Measurements from ENCODE around the gene ADIPOQ. TPM values are rescaled to one million over a fixed set of nuclear protein-coding genes. Genes with fewer than 3 reads are reported as not detected.
"Not testable (repeated sequence)": the region's sequence is repeated elsewhere in the genome, so short reads cannot be mapped to it uniquely, and the experiment has no call there.

The ADIPOQ gene
- 1.4 TPM for total RNA-seq
- polyA plus RNA-seq = 18.7 TPM

DNA sequence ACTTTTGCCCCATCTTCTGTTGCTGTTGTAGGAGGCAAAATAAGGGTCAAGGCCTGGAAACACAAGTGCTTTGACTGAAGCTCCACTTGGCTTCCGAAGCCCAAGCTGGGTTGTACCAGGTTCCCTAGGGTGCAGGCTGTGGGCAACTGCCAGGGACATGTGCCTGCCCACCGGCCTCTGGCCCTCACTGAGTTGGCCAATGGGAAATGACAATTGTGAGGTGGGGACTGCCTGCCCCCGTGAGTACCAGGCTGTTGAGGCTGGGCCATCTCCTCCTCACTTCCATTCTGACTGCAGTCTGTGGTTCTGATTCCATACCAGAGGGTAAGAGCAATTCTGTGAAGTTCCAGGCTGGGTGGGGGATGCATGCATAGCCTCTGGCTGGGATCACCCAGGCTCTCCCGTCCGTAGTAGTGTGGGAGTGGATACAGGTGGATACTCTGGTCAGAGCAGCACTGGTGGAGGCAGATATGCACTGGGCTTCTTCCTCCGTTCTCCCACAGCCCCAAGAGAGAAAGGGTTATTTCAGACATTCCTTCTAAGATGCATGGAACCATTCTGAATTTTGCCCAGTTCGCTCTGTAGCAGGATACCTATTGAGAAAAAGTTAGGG is at the start of gene ADIPOQ:
Gene ADIPOQ, plus strand, starts transcription at position 285 of the 613 bp plus-strand sequence. CDS start 10,349 bp downstream, outside the sequence.
- no peaks in the 10 kb centered on the region for H3K36me3 ChIP-seq (ENCODE audit: insufficient read depth)
- H3K27ac ChIP-seq (ENCODE audit: low read depth) = no peak within 1 kb of the TSS
- H3K4me1 ChIP-seq (ENCODE audit: insufficient read depth) = no peaks in the 10 kb centered on the region
- 85% methylated on average over 7 of the region's 7 CpGs for WGBS
- no peak within 1 kb of the TSS for H3K4me3 ChIP-seq (ENCODE audit: low read depth, low read length)
- no peak for DNase-seq (ENCODE audit: extremely low spot score)

DNA sequence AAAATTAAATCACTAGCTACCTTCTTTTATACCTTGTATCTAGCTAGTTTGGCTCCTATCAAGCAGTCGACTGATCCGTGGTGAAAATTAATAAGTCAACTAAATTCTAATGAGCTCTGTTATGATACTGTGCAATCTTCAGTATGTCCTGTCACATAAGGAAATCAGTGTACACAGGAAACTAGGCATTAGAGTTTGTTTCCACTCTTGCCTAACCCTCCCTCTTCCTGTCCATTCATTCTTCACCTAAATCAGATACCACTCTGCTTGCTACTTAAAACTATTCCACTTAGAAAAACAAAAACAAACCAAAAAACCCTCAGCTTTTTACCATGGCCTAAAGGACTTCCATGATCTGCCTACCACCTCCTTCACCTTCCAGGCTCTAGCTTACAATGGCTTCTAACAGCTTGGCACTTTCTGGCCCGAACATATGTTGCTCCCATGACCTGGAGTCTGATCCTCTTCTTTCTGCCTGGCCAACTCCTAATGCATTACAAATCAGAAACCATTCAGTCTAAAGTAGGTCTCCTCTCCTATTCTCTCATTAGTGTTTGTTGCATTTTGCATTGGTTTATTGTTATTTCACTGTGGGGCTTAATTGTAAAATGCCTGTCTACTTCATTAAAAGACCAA is 44.2 kb upstream of the ADIPOQ start:
- no peak for DNase-seq (ENCODE audit: extremely low spot score)
- H3K4me1 ChIP-seq (ENCODE audit: insufficient read depth) = no peaks in the 10 kb centered on the region
- WGBS = 89% methylated on average over 3 of the region's 3 CpGs
- no peak overlapping the region for H3K27ac ChIP-seq (ENCODE audit: low read depth)
- H3K4me3 ChIP-seq (ENCODE audit: low read depth, low read length) = no peak overlapping the region
- peaks cover 2% of the 10 kb centered on the region for H3K36me3 ChIP-seq (ENCODE audit: insufficient read depth)

DNA sequence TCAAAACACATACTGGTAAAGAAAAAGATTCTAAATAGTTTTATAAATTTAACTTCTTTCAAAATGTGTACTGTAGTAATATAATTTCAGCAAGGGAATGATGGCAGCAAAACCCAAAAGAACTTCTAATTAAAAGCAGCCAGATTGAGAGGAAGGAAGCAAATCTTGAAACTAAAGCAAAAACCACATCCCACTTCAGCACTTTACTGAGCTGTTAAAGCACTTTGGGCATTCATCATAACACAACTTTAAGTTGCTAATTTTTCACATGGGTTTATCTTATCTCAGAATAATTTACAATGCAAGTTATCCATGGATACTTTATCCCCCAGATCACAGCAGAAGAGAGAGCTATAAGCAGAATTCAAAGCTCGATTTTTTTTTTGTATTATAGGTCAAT is 42.2 kb upstream of the ADIPOQ start:
- H3K4me3 ChIP-seq (ENCODE audit: low read depth, low read length) = no peak overlapping the region
- 85% methylated on average over 1 of the region's 1 CpG for WGBS
- no peak for DNase-seq (ENCODE audit: extremely low spot score)
- no peaks in the 10 kb centered on the region for H3K4me1 ChIP-seq (ENCODE audit: insufficient read depth)
- H3K36me3 ChIP-seq (ENCODE audit: insufficient read depth) = no peaks in the 10 kb centered on the region
- no peak overlapping the region for H3K27ac ChIP-seq (ENCODE audit: low read depth)

- 89% methylated on average over 3 of the region's 3 CpGs for WGBS
- no peaks in the 10 kb centered on the region for H3K4me1 ChIP-seq (ENCODE audit: insufficient read depth)
- DNase-seq (ENCODE audit: extremely low spot score) = no peak
- H3K4me3 ChIP-seq (ENCODE audit: low read depth, low read length) = no peak overlapping the region
- H3K36me3 ChIP-seq (ENCODE audit: insufficient read depth) = no peaks in the 10 kb centered on the region
- H3K27ac ChIP-seq (ENCODE audit: low read depth) = no peak overlapping the region
Observed at GRCh38 chr3:186802701-186803100, 39.8 kb upstream of the ADIPOQ start.

DNA sequence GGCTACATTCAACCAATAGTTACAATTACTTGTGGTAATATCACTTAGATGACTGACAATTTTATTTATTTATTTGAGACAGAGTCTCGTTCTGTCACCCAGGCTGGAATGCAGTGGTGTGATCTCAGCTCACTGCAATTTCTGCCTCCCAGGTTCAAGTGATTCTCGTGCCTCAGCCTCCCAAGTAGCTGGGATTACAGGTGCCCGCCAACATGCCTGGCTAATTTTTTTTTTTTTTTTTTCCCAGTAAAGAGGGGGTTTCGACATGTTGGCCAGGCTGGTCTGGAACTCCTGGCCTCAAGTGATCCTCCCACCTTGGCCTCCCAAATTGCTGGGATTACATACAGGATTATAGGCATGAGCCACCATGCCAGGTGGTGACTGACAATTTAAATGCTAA is 39.1 kb upstream of the ADIPOQ start:
- not testable (repeated sequence) for H3K4me1 ChIP-seq (ENCODE audit: insufficient read depth); H3K27ac ChIP-seq (ENCODE audit: low read depth); H3K36me3 ChIP-seq (ENCODE audit: insufficient read depth); DNase-seq (ENCODE audit: extremely low spot score); H3K4me3 ChIP-seq (ENCODE audit: low read depth, low read length)
- WGBS = 90% methylated on average over 4 of the region's 4 CpGs

GRCh38 chr3:186806089-186807055 is 36.1 kb upstream of the ADIPOQ start, which contains the start of gene RFC4:
TSS of gene RFC4 (minus strand) at chr3:186806482. CDS start at chr3:186804713, 1,769 bp downstream.
- peak within 1 kb of the TSS; percentile 89 for H3K4me3 ChIP-seq (ENCODE audit: low read depth, low read length)
- under 1% methylated on average over 70 of the region's 70 CpGs for WGBS
- no peaks in the 10 kb centered on the region for H3K36me3 ChIP-seq (ENCODE audit: insufficient read depth)
- DNase-seq (ENCODE audit: extremely low spot score) = peak; percentile 66
- peak within 1 kb of the TSS; percentile 72 for H3K27ac ChIP-seq (ENCODE audit: low read depth)
- no peaks in the 10 kb centered on the region for H3K4me1 ChIP-seq (ENCODE audit: insufficient read depth)

- H3K27ac ChIP-seq (ENCODE audit: low read depth) = no peak overlapping the region
Observed at GRCh38 chr3:186807231-186807630, 35.3 kb upstream of the ADIPOQ start.

DNA sequence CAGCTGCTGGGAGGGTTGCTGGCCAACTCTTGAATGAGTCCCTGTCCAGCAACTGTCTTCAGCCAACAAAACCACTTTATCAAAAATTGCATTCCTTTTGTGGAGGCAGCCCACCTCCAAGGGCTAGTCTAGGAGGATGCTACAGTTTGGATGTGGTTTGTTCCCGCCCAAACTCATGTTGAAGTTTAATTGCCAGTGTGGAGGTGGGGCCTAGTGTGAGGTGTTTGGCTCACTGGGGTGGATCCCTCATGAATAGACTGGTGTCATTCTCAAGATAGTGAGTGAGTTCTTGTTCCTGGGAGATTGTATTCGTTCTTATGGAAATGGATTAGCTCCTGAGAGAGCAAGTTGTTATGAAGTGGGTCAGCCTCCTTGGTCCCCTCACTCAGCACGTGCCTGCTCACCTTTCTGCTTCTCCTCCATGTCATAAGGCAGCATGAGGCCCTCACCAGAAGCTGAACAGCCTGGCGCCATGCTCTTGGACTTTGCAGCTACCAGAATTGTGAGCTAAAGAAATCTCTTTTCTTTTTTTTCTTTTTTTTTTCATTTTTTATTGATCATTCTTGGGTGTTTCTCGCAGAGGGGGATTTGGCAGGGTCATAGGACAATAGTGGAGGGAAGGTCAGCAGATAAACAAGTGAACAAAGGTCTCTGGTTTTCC is 32.0 kb upstream of the ADIPOQ start:
- 84% methylated on average over 5 of the region's 5 CpGs for WGBS

More at GRCh38 chr3:186807231-186807630, 35.3 kb upstream of the ADIPOQ start:
- Histone ChIP-seq H3K4me3 (ENCODE audit: low read depth, low read length) (no peak overlapping the region), H3K4me1 (ENCODE audit: insufficient read depth) (no peaks in the 10 kb centered on the region), H3K36me3 (ENCODE audit: insufficient read depth) (no peaks in the 10 kb centered on the region)
- 40% methylated on average over 5 of the region's 5 CpGs for whole genome bisulfite sequencing
- no peak for DNase-seq (ENCODE audit: extremely low spot score)

GRCh38 chr3:186811313-186811712 is 31.2 kb upstream of the ADIPOQ start:
- H3K36me3 ChIP-seq (ENCODE audit: insufficient read depth); H3K4me1 ChIP-seq (ENCODE audit: insufficient read depth); H3K4me3 ChIP-seq (ENCODE audit: low read depth, low read length); H3K27ac ChIP-seq (ENCODE audit: low read depth); DNase-seq (ENCODE audit: extremely low spot score): not testable (repeated sequence)
- WGBS = 94% methylated on average over 15 of the region's 29 CpGs

More for the DNA sequence above, 32.0 kb upstream of the ADIPOQ start:
- no peak for DNase-seq (ENCODE audit: extremely low spot score)
- Histone ChIP-seq H3K4me3 (ENCODE audit: low read depth, low read length) (no peak overlapping the region), H3K27ac (ENCODE audit: low read depth) (no peak overlapping the region), H3K36me3 (ENCODE audit: insufficient read depth) (no peaks in the 10 kb centered on the region), H3K4me1 (ENCODE audit: insufficient read depth) (no peaks in the 10 kb centered on the region)

- 80% methylated on average over 4 of the region's 4 CpGs for WGBS
- DNase-seq (ENCODE audit: extremely low spot score) = no peak
- Histone ChIP-seq H3K4me1 (ENCODE audit: insufficient read depth) (no peaks in the 10 kb centered on the region), H3K36me3 (ENCODE audit: insufficient read depth) (no peaks in the 10 kb centered on the region), H3K4me3 (ENCODE audit: low read depth, low read length) (no peak overlapping the region), H3K27ac (ENCODE audit: low read depth) (no peak overlapping the region)
Observed at GRCh38 chr3:186814100-186814499, 28.4 kb upstream of the ADIPOQ start.

DNA sequence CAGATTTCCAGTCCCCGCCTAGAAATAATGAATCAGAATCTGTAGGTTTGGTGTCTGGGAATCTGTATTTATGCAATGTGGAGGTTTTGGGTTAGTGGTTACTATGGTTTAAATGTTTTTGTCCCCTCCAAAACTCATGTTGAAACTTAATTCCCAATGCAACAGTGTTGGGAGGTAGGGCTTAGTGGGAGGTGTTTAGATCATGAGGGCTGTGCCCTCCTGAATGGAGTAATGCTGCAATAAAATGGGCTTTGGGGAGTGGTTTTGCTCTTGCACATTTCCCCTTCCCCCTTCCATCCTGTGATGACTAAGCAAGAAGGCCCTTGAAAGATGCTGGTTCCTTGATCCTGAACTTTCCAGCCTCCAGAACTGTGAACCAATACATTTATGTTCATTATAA is 27.1 kb upstream of the ADIPOQ start:
- H3K36me3 ChIP-seq (ENCODE audit: insufficient read depth) = no peaks in the 10 kb centered on the region
- no peak for DNase-seq (ENCODE audit: extremely low spot score)
- no peak overlapping the region for H3K27ac ChIP-seq (ENCODE audit: low read depth)
- no peaks in the 10 kb centered on the region for H3K4me1 ChIP-seq (ENCODE audit: insufficient read depth)
- 96% methylated on average over 1 of the region's 1 CpG for WGBS
- no peak overlapping the region for H3K4me3 ChIP-seq (ENCODE audit: low read depth, low read length)

DNA sequence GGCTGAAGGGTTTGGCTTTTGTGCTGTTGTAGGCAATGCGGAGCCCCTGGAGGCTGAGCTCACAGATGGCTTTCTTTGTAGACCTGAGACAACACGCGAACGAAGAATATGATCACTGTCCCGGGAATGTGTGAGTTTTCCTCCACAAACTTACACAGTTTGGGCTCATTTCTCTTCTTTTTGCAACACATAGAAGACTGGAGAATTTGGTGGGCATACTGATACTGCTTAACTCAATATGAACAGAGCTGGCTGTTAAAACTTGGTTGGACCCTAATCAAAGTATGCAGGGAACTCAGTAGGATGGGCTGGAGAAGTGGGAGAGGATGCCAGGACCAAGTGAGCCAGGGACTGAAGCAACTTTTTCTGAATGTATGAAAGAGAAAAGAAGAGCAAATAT is 24.0 kb upstream of the ADIPOQ start:
- Histone ChIP-seq H3K27ac (ENCODE audit: low read depth) (no peak overlapping the region), H3K4me1 (ENCODE audit: insufficient read depth) (no peaks in the 10 kb centered on the region), H3K4me3 (ENCODE audit: low read depth, low read length) (no peak overlapping the region), H3K36me3 (ENCODE audit: insufficient read depth) (no peaks in the 10 kb centered on the region)
- no peak for DNase-seq (ENCODE audit: extremely low spot score)
- WGBS = 89% methylated on average over 5 of the region's 5 CpGs

DNA sequence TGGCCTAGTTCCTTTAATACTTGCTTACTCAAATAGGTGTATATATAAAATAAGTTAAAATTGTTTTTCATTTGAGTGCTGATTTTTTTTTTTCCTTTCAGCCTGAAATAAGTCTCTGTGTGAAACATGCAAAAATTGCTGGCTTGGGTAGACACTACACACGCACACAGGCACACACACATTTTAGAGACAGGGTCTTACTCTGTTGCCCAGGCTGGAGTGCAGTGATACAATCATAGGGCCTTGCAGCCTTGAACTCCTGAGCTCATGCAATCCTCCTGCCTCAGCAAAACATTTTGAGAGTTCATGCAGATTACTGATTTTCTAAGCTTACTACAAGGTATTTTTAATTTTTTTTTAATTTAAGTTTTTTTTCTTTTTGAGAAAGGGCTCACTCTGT is 23.6 kb upstream of the ADIPOQ start:
- Histone ChIP-seq H3K27ac (ENCODE audit: low read depth) (no peak overlapping the region), H3K36me3 (ENCODE audit: insufficient read depth) (no peaks in the 10 kb centered on the region), H3K4me3 (ENCODE audit: low read depth, low read length) (no peak overlapping the region), H3K4me1 (ENCODE audit: insufficient read depth) (no peaks in the 10 kb centered on the region)
- 82% methylated on average over 1 of the region's 1 CpG for WGBS
- DNase-seq (ENCODE audit: extremely low spot score) = no peak

Data from urinary bladder (tissue), 4 donors.